PC-3 (cell line): Measurements from ENCODE around the gene ERCC2. TPM values are rescaled to one million over a fixed set of nuclear protein-coding genes. Genes with fewer than 3 reads are reported as not detected.
"Not testable (repeated sequence)": the region's sequence is repeated elsewhere in the genome, so short reads cannot be mapped to it uniquely, and the experiment has no call there.

Experiments used
- ATAC-seq: fragments of 200-7000 bp; cut with Tn5 transposase; 2 replicates; pipeline ENCODE4 v1.9.1; 2020; ENCODE audit warnings: mild to moderate bottlenecking, moderate library complexity
- BruUV-seq: library from RNA; stranded (reverse); fragments of 400-500 nt; replicated peaks from 2 replicates; lab custom pipeline; 2021; lab: Mats Ljungman, UMichigan
- CTCF ChIA-PET: fragments of 300-600 bp; sonication (Branson Sonifier 250); formaldehyde crosslinking; loops from one replicate; lab custom pipeline; 2022; ENCODE audit warnings: antibody characterized with exemption; lab: Charles Lee
- POLR2A ChIA-PET: fragments of 300-600 bp; sonication (Branson Sonifier 250); formaldehyde crosslinking; loops from one replicate; lab custom pipeline; 2022; ENCODE audit warnings: antibody characterized with exemption; ENCODE audit not compliant: unreplicated experiment; lab: Charles Lee
- DNase-seq: peaks from one replicate; pipeline ENCODE4 v3.0.0-alpha.2; 2015
- H2AFZ ChIP-seq: fragments of 300-600 bp; sonication (generic); 2 replicates; pipeline ENCODE4 v1.6.0; 2016; ENCODE audit warnings: antibody characterized with exemption, low read length
- H3F3A ChIP-seq: fragments of 300-600 bp; sonication (generic); one replicate; pipeline ENCODE4 v1.6.0; 2017; ENCODE audit warnings: antibody characterized with exemption, low read length, control low read depth, mild to moderate bottlenecking; ENCODE audit not compliant: unreplicated experiment
- H3K27ac ChIP-seq: fragments of 300-600 bp; sonication (generic); 2 replicates; pipeline ENCODE4 v1.5.1; 2016; ENCODE audit warnings: mild to moderate bottlenecking, low read length
- H3K27me3 ChIP-seq: fragments of 300-600 bp; sonication (generic); 2 replicates; pipeline ENCODE4 v1.6.1; 2016; ENCODE audit warnings: low read length, mixed read lengths
- H3K36me3 ChIP-seq: fragments of 300-600 bp; sonication (generic); 2 replicates; pipeline ENCODE4 v1.6.1; 2016; ENCODE audit warnings: low read depth, mixed run types, low read length, mixed read lengths
- H3K4me1 ChIP-seq: fragments of 300-600 bp; sonication (generic); 2 replicates; pipeline ENCODE4 v1.5.1; 2016; ENCODE audit warnings: low read length; ENCODE audit not compliant: insufficient read depth
- H3K4me2 ChIP-seq: fragments of 300-600 bp; sonication (generic); 2 replicates; pipeline ENCODE4 v1.6.0; 2016; ENCODE audit warnings: low read length
- H3K4me3 ChIP-seq: fragments of 300-600 bp; sonication (generic); 2 replicates; pipeline ENCODE4 v1.5.1; 2016; ENCODE audit warnings: mild to moderate bottlenecking, low read length, mixed read lengths
- H3K79me2 ChIP-seq: fragments of 300-600 bp; sonication (generic); 2 replicates; pipeline ENCODE4 v1.6.1; 2017; ENCODE audit warnings: low read length, mixed read lengths
- H3K9ac ChIP-seq: fragments of 300-600 bp; sonication (generic); 2 replicates; pipeline ENCODE4 v1.6.0; 2016; ENCODE audit warnings: mild to moderate bottlenecking, low read length
- H3K9me2 ChIP-seq: fragments of 300-600 bp; sonication (generic); replicated peaks from 2 replicates; pipeline ENCODE4 v1.6.1; 2016; ENCODE audit warnings: mixed run types, low read length, mixed read lengths
- H3K9me3 ChIP-seq: fragments of 300-600 bp; sonication (generic); 2 replicates; pipeline ENCODE4 v1.6.1; 2016; ENCODE audit warnings: low read length, mixed read lengths
- H4K20me1 ChIP-seq: fragments of 300-600 bp; sonication (generic); 2 replicates; pipeline ENCODE4 v1.6.1; 2016; ENCODE audit warnings: low read length, mixed read lengths
- EZH2 ChIP-seq: fragments of 300-600 bp; sonication (generic); IDR thresholded peaks from one replicate; pipeline ENCODE4 v1.6.1; 2017; ENCODE audit warnings: antibody characterized with exemption, mild to moderate bottlenecking, low read length; ENCODE audit not compliant: unreplicated experiment
- EZH2phosphoT487 ChIP-seq: fragments of 300-600 bp; sonication (generic); IDR thresholded peaks from 2 replicates; pipeline ENCODE4 v1.6.1; 2018; ENCODE audit warnings: mild to moderate bottlenecking, antibody characterized with exemption, low read length, borderline replicate concordance
- intact Hi-C: fragments of 100-400 bp; cut with micrococcal nuclease; formaldehyde crosslinking; loops from 2 replicates; pipeline ENCODE4 v1.9.0; 2023
- total RNA-seq: library from RNA; depleted of rRNA; stranded (reverse); fragments of >200 nt; gene quantifications from 2 replicates; pipeline ENCODE4 v1.2.3, GENCODE V29; 2014
- TF ChIP-seq, protein P1 (sequence below): fragments of 300-600 bp; sonication (generic); conservative IDR thresholded peaks from 2 replicates; pipeline ENCODE4 v1.5.1; 2017; ENCODE audit warnings: antibody characterized with exemption, low read depth, mild to moderate bottlenecking, low read length

Gene ERCC2
- total RNA-seq, 1 experiment from 2014 or later, result 48.0 TPM

DNA sequence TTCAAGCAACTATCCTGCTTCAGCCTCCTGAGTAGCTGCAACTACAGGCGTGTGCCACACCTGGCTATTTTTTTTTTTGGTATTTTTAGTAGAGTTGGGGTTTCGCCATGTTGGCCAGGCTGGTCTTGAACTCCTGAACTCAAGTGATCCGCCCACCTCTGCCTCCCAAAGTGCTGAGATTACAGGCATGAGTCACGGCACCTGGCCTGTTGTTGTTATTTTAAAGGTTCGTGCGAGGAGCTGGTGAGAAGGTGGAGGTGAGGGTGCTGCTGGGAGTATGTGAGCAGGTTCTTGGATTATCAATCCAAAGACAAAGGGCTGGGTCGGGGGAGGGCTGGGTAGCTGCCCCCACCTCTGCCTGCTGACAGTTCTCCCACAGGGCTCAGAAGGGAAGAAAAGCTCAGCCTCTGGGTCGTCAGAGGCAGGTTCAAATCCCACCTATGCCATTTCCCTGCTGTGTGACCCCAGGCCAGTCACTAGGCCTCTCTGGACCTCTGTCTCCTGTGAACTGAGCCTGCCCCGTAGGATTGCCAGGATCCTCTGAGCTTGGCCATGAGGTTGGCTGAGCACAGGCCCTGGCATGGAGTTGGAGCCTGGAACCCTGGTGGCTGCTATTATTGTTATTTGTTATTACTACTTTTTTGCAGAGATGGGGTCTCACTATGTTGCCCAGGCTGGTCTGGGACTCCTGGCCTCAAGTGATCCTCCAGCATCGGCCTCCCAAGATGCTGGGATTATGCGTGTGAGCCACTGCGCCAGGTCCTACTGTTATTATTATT is 49.2 kb downstream of the ERCC2 start:
- Histone ChIP-seq H3K27ac (no peak overlapping the region), H3K9ac (no peak overlapping the region), H3K27me3 (no peaks in the 10 kb centered on the region), H3K36me3 (no peaks in the 10 kb centered on the region), H3K4me3 (no peak overlapping the region), H2AFZ (no peak overlapping the region), H3K9me3 (no peaks in the 10 kb centered on the region), H3K4me2 (no peak overlapping the region), H4K20me1 (no peaks in the 10 kb centered on the region), H3K4me1 (no peaks in the 10 kb centered on the region), H3K9me2 (no peaks in the 10 kb centered on the region), H3F3A (no peaks in the 10 kb centered on the region), H3K79me2 (no peaks in the 10 kb centered on the region)
- ChIA-PET CTCF (interaction anchor here (0.7 kb wide), 1 partner anchor 73 kb away, joined by 3 read pairs; no protein-coding TSS in a partner anchor), POLR2A (no interaction called here)
- ATAC-seq (no peak), DNase-seq (no peak)
- no TSS peak for BruUV-seq
- TF ChIP-seq, protein P1, sequence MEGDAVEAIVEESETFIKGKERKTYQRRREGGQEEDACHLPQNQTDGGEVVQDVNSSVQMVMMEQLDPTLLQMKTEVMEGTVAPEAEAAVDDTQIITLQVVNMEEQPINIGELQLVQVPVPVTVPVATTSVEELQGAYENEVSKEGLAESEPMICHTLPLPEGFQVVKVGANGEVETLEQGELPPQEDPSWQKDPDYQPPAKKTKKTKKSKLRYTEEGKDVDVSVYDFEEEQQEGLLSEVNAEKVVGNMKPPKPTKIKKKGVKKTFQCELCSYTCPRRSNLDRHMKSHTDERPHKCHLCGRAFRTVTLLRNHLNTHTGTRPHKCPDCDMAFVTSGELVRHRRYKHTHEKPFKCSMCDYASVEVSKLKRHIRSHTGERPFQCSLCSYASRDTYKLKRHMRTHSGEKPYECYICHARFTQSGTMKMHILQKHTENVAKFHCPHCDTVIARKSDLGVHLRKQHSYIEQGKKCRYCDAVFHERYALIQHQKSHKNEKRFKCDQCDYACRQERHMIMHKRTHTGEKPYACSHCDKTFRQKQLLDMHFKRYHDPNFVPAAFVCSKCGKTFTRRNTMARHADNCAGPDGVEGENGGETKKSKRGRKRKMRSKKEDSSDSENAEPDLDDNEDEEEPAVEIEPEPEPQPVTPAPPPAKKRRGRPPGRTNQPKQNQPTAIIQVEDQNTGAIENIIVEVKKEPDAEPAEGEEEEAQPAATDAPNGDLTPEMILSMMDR, result no peak
- no peak for TF ChIP-seq EZH2phosphoT487
- no peak for TF ChIP-seq EZH2
- intact Hi-C loops, result no loop called here

DNA sequence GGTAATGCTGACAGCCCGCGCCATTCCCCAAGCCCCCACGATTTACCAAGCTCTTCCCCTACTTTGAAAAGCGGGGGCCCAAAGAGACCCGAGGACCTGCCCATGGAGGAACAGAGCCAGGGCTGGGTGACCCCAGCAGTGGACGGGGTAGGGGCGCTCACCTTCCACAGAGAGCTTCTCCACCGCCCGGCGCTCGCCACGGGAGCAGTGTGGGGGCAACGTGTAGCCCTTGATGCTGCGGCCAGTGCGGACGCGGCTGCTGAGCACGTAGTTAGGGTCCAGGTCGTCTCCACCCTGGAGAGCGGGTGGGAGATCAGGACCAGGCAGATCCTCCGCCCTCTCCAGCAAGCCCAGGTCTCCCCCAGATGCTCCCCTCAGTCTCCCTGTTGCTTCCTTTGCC is 55.1 kb downstream of the ERCC2 start:
- Histone ChIP-seq H3K36me3 (no peaks in the 10 kb centered on the region), H4K20me1 (no peaks in the 10 kb centered on the region), H3K4me2 (no peak overlapping the region), H3K4me3 (no peak overlapping the region), H3K27me3 (no peaks in the 10 kb centered on the region), H2AFZ (no peak overlapping the region), H3F3A (no peaks in the 10 kb centered on the region), H3K9me2 (no peaks in the 10 kb centered on the region), H3K4me1 (no peaks in the 10 kb centered on the region), H3K9ac (no peak overlapping the region), H3K27ac (no peak overlapping the region), H3K9me3 (no peaks in the 10 kb centered on the region), H3K79me2 (no peaks in the 10 kb centered on the region)
- no peak for DNase-seq
- TF ChIP-seq, protein P1, result no peak
- TF ChIP-seq EZH2phosphoT487, result no peak
- TF ChIP-seq EZH2, result no peak
- CTCF ChIA-PET, result no interaction called here
- intact Hi-C loops, result no loop called here
- no TSS peak for BruUV-seq
- POLR2A ChIA-PET, result no interaction called here
- no peak for ATAC-seq

DNA sequence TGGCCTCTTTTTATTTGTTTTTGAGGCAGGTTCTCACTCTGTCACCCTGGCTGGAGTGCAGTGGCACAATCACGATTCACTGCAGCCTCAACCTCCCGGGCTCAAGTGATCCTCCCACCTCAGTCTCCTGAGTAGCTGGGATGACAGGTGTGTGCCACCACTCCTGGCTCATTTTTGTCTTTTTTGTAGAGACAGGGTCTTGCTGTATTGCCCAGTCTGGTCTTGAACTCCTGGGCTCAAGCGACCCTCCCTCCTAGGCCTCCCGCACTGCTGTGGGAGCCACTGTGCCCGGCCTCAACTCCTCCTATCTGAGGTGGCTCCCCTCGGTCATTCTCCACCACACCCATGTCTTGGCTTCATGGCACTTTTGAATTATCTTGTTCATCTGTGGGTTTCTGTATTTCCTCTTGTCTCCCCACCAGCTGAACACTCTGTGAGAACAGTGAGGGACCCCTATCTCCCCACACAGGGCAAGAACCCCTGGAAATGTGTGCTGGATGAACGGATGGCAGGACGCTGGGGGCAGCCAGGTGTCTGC is 55.6 kb downstream of the ERCC2 start:
- no peak overlapping the region for H3K9ac ChIP-seq
- no peaks in the 10 kb centered on the region for H3K9me3 ChIP-seq
- no TSS peak for BruUV-seq
- no peak overlapping the region for H3K27ac ChIP-seq
- H3K36me3 ChIP-seq, result no peaks in the 10 kb centered on the region
- H3K27me3 ChIP-seq, result no peaks in the 10 kb centered on the region
- no peak overlapping the region for H2AFZ ChIP-seq
- no peaks in the 10 kb centered on the region for H3K79me2 ChIP-seq
- no peak for DNase-seq
- CTCF ChIA-PET, result no interaction called here
- intact Hi-C loops, result no loop called here
- H3K4me3 ChIP-seq, result no peak overlapping the region
- no peaks in the 10 kb centered on the region for H3F3A ChIP-seq
- H3K9me2 ChIP-seq, result no peaks in the 10 kb centered on the region
- H3K4me2 ChIP-seq, result no peak overlapping the region
- POLR2A ChIA-PET, result no interaction called here
- no peak for ATAC-seq
- no peaks in the 10 kb centered on the region for H3K4me1 ChIP-seq
- H4K20me1 ChIP-seq, result no peaks in the 10 kb centered on the region
- TF ChIP-seq, protein P1, result no peak
- TF ChIP-seq EZH2phosphoT487 (no peak), EZH2 (no peak)

DNA sequence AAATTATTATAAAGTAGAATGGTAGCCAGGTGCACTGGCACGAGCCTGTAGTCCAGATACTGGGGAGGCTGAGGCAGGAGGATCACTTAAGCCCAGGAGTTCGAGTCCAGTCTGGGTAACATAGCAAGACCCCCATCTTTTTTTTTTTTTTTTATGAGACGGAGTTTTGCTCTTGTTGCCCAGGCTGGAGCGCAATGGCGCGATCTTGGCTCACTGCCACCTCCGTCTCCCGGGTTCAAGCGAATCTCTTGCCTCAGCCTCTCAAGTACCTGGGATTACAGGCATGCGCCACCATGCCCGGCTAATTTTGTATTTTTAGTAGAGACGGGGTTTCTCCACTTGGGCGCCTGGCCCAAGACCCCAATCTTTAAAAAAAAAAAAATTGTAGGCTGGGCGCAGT is 58.1 kb downstream of the ERCC2 start:
- H4K20me1 ChIP-seq, H3K27ac ChIP-seq, DNase-seq, intact Hi-C loops, H3F3A ChIP-seq, H3K9ac ChIP-seq, H3K36me3 ChIP-seq, H3K4me3 ChIP-seq, POLR2A ChIA-PET, BruUV-seq, H3K4me1 ChIP-seq, H3K79me2 ChIP-seq, H3K9me3 ChIP-seq, H3K9me2 ChIP-seq, H2AFZ ChIP-seq, H3K27me3 ChIP-seq, CTCF ChIA-PET, H3K4me2 ChIP-seq, ATAC-seq: not testable (repeated sequence)
